GM19239 (cell line): Measurements from ENCODE around the gene ITPKB.
"Not testable (repeated sequence)": the region's sequence is repeated elsewhere in the genome, so short reads cannot be mapped to it uniquely, and the experiment has no call there.

ENCODE experiments used
- DNase-seq: peaks from one replicate; pipeline ENCODE4 v3.0.0; 2011; ENCODE audit warnings: low spot score; ENCODE audit not compliant: insufficient read length
- FAIRE-seq: peaks from 2 replicates; lab custom pipeline; 2011; peaks lifted over from hg19 to GRCh38; lab: Jason Lieb, UNC

The ITPKB gene

DNA sequence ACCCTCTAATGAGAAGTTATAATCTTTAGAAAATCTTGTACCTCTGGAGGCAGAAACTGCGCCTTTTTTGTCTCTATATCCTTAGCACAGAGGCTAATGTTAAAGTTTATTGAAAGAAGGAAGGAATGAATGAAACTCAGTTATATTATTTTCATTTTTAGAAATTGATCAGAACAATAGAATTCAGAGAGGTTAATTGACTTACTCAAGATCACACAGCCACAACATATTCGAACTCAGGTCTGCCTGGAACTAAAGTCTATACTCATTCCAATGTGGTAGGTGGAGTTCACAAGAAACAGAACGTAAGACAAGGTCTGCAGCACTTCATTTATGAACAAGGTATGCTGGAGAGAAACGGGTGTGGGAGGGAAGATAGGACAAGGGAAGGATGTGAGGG, 23.0 kb upstream of the ITPKB start:
- FAIRE-seq (no peak), DNase-seq (no peak)

DNA sequence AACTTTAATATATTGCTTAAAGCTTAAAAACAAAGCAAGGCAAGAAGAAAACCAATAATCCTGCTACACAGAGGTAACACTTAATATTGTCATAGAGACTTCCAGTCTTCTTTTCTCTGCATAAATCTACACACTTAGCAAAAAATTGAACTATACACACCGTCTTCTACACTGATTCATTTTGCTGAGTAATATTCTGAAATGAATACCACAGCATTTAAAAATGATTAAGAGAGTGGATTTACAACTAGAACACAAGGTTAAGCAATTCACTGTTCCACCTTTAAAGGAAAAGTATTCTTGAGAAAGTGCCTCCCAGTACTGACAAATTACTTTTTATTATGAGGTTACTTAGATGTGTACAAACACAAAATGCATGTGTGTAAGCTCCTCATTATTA, 22.2 kb upstream of the ITPKB start:
- DNase-seq (no peak), FAIRE-seq (no peak)

DNA sequence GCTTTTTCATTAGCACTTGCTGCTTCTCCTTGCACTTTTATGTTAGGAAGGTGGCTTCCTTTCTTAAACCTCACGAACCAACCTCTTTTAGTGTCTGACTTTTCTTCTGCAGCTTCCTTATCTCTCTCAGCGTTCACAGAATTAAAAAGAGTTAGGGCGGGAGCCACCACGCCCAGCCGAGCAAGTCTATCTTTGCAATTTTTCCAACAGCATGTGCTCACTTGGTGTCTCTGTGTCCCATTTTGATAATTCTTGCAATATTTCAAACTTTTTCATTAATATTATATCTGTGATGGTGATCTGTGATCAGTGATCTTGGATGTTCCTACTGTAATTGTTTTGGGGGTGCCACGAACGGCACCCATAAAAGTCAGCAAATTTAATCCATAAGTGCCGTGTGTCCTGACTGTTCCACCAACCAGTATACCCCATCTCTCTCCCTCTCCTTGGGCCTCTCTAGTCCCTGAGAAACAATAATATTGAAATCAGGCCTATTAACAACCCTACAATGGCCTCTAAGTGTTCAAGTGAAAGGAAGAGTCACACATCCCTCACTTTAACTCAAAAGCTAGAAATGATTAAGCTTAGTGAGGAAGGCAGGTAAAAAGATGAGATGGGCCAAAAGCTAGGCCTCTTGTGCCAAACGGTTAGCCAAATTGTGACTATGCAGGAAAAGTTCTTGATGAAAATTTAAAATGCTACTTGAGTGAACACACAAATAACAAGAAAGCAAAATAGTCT, 15.9 kb upstream of the ITPKB start:
- FAIRE-seq (no peak), DNase-seq (no peak)

DNA sequence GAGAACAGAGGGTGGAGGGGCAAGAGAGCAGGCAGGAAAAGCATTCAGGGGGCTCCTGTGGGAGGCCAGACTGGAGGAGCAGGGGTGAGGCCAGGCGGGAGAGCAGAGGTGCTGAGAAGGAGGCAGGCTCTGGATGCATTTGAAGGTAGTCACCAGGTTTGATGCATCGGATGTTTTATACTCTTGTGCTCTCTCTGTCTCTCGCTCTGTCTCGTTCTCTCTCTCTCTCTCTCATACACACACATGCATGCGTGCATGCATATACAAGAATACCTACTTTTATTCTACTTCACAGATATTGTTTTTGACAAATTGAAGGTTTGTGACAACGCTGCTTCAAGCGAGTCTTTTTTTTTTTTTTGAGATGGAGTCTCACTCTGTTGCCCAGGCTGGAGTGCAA, 15.0 kb upstream of the ITPKB start:
- DNase-seq (no peak), FAIRE-seq (no peak)

DNA sequence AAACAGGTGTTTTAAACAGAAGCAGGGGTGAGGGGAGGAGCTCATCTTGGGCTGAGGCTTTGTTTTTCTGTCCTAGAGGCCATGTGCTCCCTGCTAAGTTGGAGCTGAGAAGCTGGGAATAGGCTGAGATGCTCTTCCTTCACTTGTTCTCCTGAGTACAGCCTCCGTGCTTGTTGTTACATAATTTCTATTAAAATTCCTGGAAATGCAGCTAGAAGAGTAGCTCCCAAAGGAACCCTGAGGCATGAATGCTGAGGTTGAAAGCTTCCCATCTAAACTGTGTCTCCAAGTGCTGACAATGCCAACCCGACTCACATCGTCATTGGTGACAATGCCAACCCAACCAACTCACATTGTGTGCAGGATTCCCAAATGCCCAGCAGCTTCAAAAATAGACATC, 12.6 kb upstream of the ITPKB start:
- no peak for DNase-seq
- no peak for FAIRE-seq

DNA sequence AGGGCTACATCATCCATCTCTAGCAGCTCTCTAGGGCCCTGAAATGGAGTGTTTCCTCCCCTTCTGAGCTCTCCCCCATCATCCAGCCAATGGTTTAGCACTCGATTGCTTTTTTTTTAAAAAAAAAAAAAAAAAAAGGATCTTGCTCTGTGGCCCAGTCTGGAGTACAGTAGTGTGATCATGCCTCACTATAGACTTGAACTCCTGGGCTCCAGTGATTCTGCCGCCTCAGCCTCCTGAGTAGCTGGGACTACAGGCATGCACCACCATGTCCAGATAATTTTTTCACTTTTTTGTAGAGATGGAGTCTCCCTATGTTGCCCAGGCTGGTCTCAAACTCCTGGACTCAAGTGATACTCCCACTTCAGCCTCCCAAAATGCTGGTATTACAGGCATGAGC, 12.1 kb upstream of the ITPKB start:
- DNase-seq = no peak
- FAIRE-seq = no peak

DNA sequence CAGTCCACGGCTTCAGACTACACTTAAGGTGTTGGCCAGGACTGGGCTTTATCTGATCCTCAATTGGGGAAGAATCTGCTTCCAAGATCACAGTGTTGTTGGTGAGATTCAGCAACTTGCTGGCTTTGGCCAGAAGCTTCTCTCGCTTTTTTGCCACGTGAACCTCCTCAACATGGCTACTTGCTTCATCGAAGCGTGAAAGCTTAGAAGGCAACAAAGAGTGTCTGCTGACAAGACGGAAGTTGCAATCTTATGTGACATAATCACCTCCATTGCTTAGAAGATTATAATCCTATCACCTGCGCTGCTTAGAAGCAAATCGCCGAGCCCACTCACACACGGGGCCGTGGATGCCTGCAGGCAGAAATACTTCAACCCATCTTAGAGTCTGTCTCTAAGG, 10.4 kb upstream of the ITPKB start:
- no peak for DNase-seq
- no peak for FAIRE-seq

DNA sequence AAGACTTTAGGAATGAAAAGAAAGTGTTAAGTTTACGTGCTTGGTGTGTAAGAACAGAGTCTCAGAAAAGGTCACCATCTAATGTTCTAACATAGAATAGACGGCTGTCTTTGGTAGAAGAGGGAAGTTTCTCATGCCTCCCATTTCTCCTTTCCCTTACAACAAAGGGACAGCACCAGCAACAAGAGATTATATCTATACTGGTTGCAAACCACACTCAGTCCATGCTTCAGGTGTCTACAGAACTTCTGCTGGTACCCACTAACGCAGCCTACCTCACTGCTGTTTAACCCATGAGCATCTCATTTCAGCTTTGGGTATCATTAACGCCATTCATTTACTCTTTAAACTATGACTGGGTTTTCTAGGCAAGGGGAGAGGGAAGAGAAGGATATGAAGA, 9.2 kb upstream of the ITPKB start:
- FAIRE-seq = no peak

DNA sequence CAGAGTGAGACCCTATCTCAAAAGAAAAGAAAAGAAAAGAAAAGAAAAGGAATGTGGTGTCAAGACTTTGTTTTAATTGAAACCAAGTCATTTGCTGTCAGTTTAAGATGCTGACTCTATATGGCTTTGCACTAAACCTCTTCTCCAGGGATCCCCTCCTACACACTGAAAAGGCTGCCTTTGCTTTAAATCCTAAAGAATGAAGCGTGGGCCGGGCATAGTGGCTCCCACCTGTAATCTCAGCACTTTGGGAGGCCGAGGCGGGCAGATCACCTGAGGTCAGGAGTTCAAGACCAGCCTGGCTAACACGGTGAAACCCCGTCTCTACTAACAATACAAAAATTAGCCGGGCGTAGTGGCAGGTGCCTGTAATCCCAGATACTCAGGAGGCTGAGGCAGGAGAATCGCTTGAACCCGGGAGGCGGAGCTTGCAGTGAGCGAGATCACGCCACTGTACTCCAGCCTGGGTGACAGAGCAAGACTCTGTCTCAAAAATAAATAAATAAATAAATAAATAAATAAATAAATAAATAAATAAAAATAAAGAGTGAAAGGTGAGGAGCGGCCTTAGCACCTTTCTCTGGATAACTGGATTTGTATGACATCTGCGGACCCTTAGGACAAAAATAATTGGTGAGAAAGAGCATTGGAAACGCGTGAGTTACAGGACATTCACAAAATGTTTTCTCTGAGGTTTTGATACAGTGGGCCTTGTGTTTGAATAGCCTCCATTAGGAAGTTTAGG, 8.6 kb upstream of the ITPKB start:
- DNase-seq = not testable (repeated sequence)

More for the DNA sequence above, 9.2 kb upstream of the ITPKB start:
- DNase-seq = no peak

DNA sequence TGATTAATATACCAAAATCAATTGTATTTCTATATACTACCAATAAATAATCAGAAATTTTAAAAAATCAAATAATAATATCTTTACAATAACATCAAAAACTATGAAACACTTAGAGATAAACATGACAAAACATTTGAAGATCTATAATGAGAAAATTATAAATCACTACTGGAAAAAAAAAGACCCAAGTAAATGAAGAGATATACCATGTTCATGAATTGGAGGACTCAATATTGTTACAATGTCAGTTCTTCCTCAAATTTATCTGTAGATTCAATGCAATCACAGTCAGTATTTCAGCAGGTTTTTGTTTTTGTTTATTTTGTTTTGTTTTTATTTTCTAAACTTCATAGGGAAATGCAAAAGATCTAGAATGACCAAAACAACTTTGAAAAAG, 4.2 kb upstream of the ITPKB start:
- FAIRE-seq = no peak
- DNase-seq = no peak

More for the DNA sequence above, 8.6 kb upstream of the ITPKB start:
- FAIRE-seq = not testable (repeated sequence)

DNA sequence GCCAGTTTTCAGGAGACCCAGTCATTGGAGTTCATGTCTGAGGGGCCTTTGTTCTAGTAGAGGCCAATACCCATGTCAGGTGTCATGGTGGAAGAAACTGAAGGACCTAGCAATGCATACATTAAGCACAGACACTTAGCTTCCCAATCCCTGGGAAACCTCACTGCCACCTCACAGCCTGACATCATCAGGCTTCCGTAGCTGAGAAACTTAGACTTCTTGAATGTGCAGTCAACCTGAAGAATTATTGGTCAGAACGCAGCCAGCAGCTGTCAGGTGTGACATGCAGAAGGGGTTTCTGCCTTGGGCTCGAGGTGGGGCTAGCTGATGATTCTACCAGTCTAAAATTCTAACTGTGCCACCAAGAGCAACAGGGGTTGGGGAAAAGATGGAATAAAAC, 1.9 kb upstream of the ITPKB start:
- DNase-seq (no peak), FAIRE-seq (peak; percentile 66)

DNA sequence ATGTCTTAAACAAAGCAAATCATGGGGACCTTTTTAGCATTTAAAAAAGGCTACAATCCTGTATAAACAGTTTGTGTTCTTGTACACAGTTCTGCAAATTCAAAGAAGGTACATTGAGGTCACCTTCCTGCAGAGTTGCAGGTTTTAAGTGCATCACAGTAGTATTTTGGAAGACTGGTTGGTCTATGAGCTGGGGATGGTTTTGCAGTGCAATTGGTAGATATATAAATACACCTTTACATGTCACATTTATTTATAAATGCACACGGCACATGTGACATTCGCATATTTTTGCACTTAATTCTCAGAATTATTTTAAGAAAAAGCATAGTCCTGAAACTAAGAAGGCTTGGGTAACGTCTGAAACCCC, 599 bp upstream of the ITPKB start:
- no peak for DNase-seq
- peak; percentile 84 for FAIRE-seq

DNA sequence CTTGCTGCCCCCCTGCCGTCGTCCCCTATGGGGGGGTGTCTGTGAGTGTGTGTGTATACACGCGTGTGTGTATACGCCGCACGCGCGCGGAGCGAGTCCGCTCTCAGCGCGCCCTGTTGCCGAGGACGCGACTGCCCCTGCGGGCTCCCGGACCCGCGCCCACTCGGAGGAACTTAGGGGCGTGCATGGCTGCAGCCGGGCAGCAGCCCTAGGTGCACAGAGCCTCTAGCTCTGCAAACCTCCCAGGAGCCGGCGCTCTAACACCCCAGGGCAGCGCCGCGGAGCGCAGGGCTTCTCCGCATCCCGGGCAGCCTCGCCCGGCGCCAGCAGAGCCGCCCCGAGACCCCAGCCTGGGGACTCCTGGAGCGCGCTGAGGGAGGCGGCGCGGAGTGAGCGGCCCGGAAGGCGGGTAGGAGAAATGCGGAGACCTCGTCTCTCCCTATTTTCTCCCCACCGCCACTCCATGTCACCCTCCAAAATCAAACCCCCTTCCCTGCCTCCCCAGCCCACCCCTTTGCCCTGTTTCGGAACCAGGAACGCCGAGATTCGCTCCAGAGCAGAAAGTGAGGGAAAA, 574 bp downstream of the ITPKB start:
- FAIRE-seq (no peak), DNase-seq (no peak)

DNA sequence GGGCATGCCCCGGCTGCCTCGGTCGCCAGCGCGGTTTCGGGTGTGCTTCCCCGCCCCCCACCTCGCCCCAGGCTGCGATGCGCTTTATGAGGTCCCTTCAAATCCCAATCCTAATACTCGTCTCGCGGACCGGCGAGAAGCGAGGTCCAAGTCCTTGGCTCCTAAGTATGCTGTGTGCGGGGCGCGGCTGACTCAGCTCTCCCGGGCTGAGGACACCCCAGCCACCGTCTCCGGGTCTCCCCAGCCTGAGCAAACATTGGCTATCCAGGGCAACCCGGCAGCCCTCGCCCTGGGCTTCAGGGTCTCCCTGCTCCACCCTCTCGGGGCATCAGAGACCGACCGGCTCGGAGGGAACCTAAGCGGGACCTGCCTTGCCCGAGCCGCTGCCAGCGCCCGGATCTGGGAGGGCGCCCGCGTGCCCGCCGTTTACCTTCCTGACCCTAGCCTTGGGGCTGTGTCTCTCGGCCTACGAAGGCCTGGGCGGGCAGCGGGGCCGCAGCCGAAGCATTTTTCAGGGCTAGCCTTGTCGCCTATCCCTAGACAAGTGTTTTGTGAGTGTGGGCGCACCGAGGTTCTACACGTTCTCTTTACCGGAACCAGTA, 1.2 kb downstream of the ITPKB start:
- FAIRE-seq = no peak
- DNase-seq = no peak

DNA sequence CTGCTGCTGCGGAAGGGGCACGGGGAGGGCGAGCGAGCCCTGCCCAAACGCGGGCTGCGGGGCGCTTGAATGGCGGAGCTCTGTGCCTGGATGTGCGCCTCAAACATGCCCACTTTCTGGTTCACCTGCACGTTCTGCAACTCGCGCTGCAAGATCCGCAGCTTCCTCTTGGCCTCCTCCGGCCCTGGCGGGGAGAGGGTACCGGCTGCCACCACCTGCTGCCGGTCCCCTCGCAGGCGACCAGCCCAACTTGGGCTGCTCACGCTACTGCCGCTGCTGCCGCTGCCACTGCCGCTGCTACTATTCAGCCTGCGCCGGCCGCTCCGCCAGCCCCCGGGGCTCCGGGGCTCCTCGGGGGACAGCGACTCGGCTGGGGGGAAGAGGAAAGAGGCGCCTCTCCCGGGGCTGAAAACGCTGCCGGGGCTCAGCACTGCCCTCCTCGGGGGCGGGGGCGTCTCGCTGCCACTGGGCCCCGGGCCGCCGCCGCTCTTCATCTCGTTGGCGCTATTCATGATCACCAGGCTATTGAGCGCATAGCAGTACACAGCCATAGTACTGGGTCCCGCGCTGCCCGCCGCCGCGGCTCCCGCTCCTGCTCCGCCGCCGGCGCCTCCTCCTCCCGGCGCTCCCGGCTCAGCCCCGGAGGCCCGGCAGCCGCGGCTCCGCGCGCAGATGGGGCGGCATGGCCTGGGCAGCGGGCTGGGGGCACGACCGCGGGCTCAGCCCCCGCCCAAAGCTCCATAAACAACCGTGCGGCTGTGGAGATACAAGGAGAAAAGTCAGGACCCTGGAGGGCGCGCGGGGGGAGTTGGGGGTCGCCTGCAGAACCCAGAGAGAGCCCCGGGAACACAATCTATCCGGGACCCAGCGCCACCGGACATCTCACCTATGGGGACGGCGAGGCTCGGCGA, 1.9 kb downstream of the ITPKB start:
- no peak for FAIRE-seq
- no peak for DNase-seq

DNA sequence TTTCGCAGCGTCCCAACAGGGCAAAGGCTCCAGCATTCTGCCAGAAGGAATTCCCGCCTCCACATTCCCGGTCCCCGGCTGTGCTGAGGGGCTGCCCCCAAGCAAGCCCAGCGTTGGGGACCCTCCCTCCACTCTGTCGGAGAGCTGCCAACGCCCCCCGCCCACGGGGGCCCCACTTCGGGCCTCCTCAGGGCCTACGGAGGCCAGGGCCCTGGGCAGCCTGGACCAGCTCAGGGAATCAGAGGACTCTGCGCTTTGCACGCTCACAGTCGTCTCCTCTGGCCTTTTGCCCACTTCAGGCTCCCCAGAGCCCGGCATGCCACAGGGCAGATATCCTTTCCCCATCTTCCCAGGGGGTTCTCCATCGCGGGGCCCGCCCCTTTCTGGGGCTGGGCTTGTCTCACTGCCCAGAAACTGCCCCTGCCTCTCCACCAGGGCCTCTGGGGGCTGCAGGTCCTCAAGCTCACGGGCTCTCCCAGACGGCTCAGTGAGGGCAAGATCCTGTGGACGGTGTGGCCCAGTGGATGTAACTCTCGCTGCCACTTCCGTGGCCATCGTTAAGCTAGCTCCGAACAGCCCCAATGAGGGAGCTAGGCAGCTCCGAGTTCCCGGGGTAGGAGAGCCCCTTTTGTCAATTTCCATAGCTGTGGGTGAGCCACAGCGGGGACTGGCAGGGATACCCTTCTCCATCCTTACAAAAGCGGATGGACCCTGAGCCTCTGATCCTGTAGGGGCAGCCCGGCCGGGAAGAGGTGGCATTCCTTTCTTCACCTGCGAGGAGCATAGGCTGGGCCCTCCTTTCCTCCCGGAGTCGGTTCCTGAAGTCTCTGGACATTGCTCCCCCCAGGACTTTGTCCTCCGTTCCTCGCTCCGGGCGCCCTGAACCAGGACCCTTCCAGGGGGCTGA, 2.8 kb downstream of the ITPKB start:
- DNase-seq = no peak

DNA sequence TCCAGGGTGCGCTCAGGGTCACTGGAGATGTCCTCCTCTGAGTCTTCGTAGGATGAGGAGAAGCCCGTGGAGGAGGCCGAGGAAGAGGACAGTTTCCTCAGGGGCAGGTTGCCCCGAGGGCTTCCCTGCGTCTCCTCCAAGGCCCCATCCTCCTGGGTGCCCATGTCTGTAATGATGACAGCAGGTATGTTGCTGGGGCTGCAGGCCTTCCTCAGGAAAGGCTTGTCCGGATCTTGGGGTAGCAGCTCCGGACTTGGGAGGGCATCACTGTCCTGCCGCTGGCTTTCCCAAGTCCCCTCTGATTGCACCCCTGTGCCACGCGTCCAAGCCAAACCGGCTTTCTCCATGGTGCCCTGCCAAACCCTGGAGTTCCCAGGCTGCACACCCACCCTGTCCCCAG, 3.5 kb downstream of the ITPKB start:
- DNase-seq (no peak), FAIRE-seq (no peak)

More for the DNA sequence above, 2.8 kb downstream of the ITPKB start:
- no peak for FAIRE-seq

DNA sequence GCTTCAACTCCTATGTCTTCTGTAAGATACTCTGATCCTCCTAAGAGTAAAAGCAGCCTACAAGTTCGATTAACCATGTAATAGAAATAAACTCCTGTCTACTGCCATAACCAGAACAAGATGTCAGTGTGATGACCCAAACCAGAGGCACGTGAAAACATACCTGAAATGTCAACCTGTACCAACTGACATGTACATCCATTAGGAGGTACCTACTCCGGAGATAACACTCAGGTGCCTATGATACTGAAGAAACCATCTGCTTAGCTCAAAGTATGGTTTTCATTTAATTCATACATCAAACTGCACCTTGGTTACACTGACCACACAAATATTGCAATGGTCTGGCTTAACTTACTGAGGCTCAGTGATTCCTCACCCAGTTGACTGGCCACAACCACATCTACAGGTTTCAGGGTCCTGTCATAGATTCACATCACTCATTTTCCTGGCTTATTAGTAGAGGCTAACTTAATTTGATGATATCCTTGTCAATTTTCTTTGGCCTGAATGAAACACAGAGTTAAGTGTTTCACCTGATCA, 4.4 kb downstream of the ITPKB start:
- peak; percentile 62 for FAIRE-seq
- DNase-seq = no peak

DNA sequence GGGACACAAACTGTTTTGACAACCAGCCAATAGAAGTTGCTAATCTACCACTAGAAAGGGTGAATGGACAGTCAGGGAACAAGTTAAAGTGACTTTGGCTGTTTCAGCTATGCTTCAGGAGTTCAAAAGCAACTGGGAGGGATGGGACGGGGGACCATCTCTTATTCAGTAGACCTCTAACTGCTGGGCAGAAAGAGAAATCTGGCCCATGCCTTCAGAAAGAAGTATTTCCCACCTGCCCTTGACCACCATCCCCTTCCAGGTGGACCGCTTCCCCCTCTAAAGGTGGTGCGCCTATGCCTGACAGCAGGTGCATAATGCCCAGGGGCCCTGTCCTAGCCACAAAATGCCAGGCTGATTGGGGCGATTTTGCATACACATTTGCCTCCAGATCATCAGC, 5.2 kb downstream of the ITPKB start:
- DNase-seq (no peak), FAIRE-seq (no peak)
